HepG2 (cell line): ENCODE data around the gene RANBP17. TPM values are rescaled to one million over a fixed set of nuclear protein-coding genes. Genes with fewer than 3 reads are reported as not detected.

Experiments used
- ATAC-seq: fragments of 200-7000 bp; cut with Tn5 transposase; 3 replicates; pipeline ENCODE4 v1.9.1; 2020; ENCODE audit warnings: mild to moderate bottlenecking, moderate library complexity
- BruUV-seq: library from RNA; stranded (reverse); fragments of 400-500 nt; replicated peaks from 2 replicates; lab custom pipeline; 2021; lab: Mats Ljungman, UMichigan
- CTCF ChIA-PET: fragments of 300-600 bp; formaldehyde crosslinking; extraction: SDS; loops from one replicate; lab custom pipeline; 2021; ENCODE audit warnings: low total read pairs, inconsistent platforms, low intra/inter-chr PET ratio; lab: Yijun Ruan, JAX
- POLR2A ChIA-PET: fragments of 350-600 bp; sonication (Branson Sonifier 250); formaldehyde crosslinking; loops from one replicate; lab custom pipeline; 2020; ENCODE audit warnings: antibody characterized with exemption, inconsistent platforms; lab: Yijun Ruan, JAX
- DNase-seq: peaks from one replicate; pipeline ENCODE4 v3.0.0-alpha.2; 2015; ENCODE audit warnings: low spot score
- FAIRE-seq: peaks from 3 replicates; lab custom pipeline; 2011; peaks lifted over from hg19 to GRCh38; lab: Jason Lieb, UNC
- H2AFZ ChIP-seq: one replicate; pipeline ENCODE4 v1.6.1; 2011; ENCODE audit warnings: low read length, inconsistent platforms
- H3K27ac ChIP-seq: fragments of 300-600 bp; 3 replicates; pipeline ENCODE4 v1.8.0; 2011; ENCODE audit warnings: mixed run types, mild to moderate bottlenecking, mixed read lengths, low read length, inconsistent platforms; ENCODE audit not compliant: insufficient read depth; ENCODE audit errors: extremely low read length
- H3K27me3 ChIP-seq, 2 experiments: fragments of 200-600 bp in 1 of 2; 2 replicates in 1 of 2; 3 replicates in 1 of 2; pipeline versions ENCODE4 v1.6.0 to v1.8.0; 2011; ENCODE audit warnings: low read length in 2 of 2, mild to moderate bottlenecking in 2 of 2, moderate library complexity in 2 of 2, inconsistent platforms in 1 of 2; ENCODE audit not compliant: insufficient read depth in 2 of 2, control insufficient read depth in 1 of 2
- H3K36me3 ChIP-seq, 2 experiments: fragments of 200-600 bp in 1 of 2; replicated peaks in 1 of 2; 2 replicates in 1 of 2; 3 replicates in 1 of 2; pipeline versions ENCODE4 v1.5.1 to v1.8.0; 2011; ENCODE audit warnings: low read length in 2 of 2, inconsistent platforms in 1 of 2; ENCODE audit not compliant: insufficient read depth in 2 of 2, control insufficient read depth in 1 of 2
- H3K4me1 ChIP-seq: 2 replicates; pipeline ENCODE4 v1.5.1; 2012; ENCODE audit warnings: low read length, inconsistent platforms; ENCODE audit not compliant: insufficient read depth
- H3K4me2 ChIP-seq: 2 replicates; pipeline ENCODE4 v1.6.0; 2011; ENCODE audit warnings: low read depth, low read length, inconsistent platforms
- H3K4me3 ChIP-seq, 3 experiments: fragments of 200-600 bp in 1 of 3; sonication (generic), shearing (Covaris generic) in 1 of 3; replicated peaks in 1 of 3; 2 replicates each; pipeline ENCODE4 v1.5.1; 2011 to 2016; ENCODE audit warnings: low read length in 3 of 3, inconsistent platforms in 2 of 3, low read depth in 2 of 3, mild to moderate bottlenecking in 2 of 3, control low read depth in 1 of 3, mixed read lengths in 1 of 3; ENCODE audit not compliant: insufficient read depth in 1 of 3
- H3K79me2 ChIP-seq: one replicate; pipeline ENCODE4 v1.6.1; 2011; ENCODE audit warnings: low read length, inconsistent platforms; ENCODE audit not compliant: insufficient read depth
- H3K9ac ChIP-seq: 2 replicates; pipeline ENCODE4 v1.6.0; 2011; ENCODE audit warnings: mild to moderate bottlenecking, low read depth, low read length, inconsistent platforms; ENCODE audit not compliant: insufficient read depth
- H3K9me3 ChIP-seq: 2 replicates; pipeline ENCODE4 v1.5.1; 2012; ENCODE audit warnings: mild to moderate bottlenecking, low read length
- H4K20me1 ChIP-seq: 2 replicates; pipeline ENCODE4 v1.6.0; 2011; ENCODE audit warnings: inconsistent platforms, mild to moderate bottlenecking, low read length, moderate library complexity; ENCODE audit not compliant: insufficient read depth
- AHR ChIP-seq: IDR thresholded peaks from 2 replicates; pipeline ENCODE4 v1.6.1; 2018; ENCODE audit warnings: missing genetic modification reagents, missing compliant biosample characterization
- CHD2 ChIP-seq: IDR thresholded peaks from 2 replicates; pipeline ENCODE4 v1.6.1; 2011; ENCODE audit warnings: low read depth, low read length, improper control_type of control experiment
- FOXP1 ChIP-seq, 2 experiments: fragments of 450-650 bp in 1 of 2; IDR thresholded peaks; 2 replicates each; pipeline ENCODE4 v1.6.1; 2017 to 2018; ENCODE audit warnings: antibody characterized with exemption in 1 of 2
- MTF1 ChIP-seq: sonication (generic); formaldehyde crosslinking; IDR thresholded peaks from 2 replicates; pipeline ENCODE4 v1.5.0; 2020; ENCODE audit warnings: missing genetic modification reagents
- SAFB2 ChIP-seq: sonication (generic); formaldehyde crosslinking; IDR thresholded peaks from 2 replicates; pipeline ENCODE4 v1.5.1; 2020; ENCODE audit warnings: missing genetic modification reagents, low read depth, mild to moderate bottlenecking, borderline replicate concordance
- SP1 ChIP-seq, 2 experiments: fragments of 450-650 bp in 1 of 2; sonication (generic) in 1 of 2; formaldehyde crosslinking in 1 of 2; IDR thresholded peaks; 2 replicates each; pipeline versions ENCODE4 v1.4.0 to v1.6.1; 2016 to 2020; ENCODE audit warnings: missing genetic modification reagents in 1 of 2
- THYN1 ChIP-seq: sonication (generic); formaldehyde crosslinking; IDR thresholded peaks from 2 replicates; pipeline ENCODE4 v1.8.1; 2023; ENCODE audit warnings: low read depth, mild to moderate bottlenecking, moderate library complexity, missing genetic modification reagents, borderline replicate concordance
- ZFAT ChIP-seq: sonication (generic); formaldehyde crosslinking; conservative IDR thresholded peaks from 2 replicates; pipeline ENCODE4 v1.8.1; 2023; ENCODE audit warnings: missing genetic modification reagents, inconsistent platforms
- ZNF234 ChIP-seq: sonication (generic); formaldehyde crosslinking; conservative IDR thresholded peaks from 2 replicates; pipeline ENCODE4 v1.5.1; 2020; ENCODE audit warnings: mild to moderate bottlenecking, missing genetic modification reagents
- ZNF430 ChIP-seq: sonication (generic); formaldehyde crosslinking; IDR thresholded peaks from 2 replicates; pipeline ENCODE4 v1.9.0; 2021; ENCODE audit warnings: mild to moderate bottlenecking, missing genetic modification reagents
- ZNF570 ChIP-seq: sonication (generic); formaldehyde crosslinking; IDR thresholded peaks from 2 replicates; pipeline ENCODE4 v1.4.0; 2020; ENCODE audit warnings: mild to moderate bottlenecking, missing genetic modification reagents, borderline replicate concordance
- ZNF644 ChIP-seq: IDR thresholded peaks from 2 replicates; pipeline ENCODE4 v1.6.1; 2016; ENCODE audit warnings: low read depth
- ZNF674 ChIP-seq: sonication (generic); formaldehyde crosslinking; IDR thresholded peaks from 2 replicates; pipeline ENCODE4 v1.5.0; 2020; ENCODE audit warnings: low read depth, mild to moderate bottlenecking, missing genetic modification reagents
- ZNF720 ChIP-seq: sonication (generic); formaldehyde crosslinking; IDR thresholded peaks from 2 replicates; pipeline ENCODE4 v1.4.0; 2020; ENCODE audit warnings: missing genetic modification reagents
- ZNF747 ChIP-seq: sonication (generic); formaldehyde crosslinking; IDR thresholded peaks from 2 replicates; pipeline ENCODE4 v1.8.1; 2023; ENCODE audit warnings: missing genetic modification reagents, mild to moderate bottlenecking, borderline replicate concordance
- ZNF777 ChIP-seq: sonication (generic); formaldehyde crosslinking; IDR thresholded peaks from 2 replicates; pipeline ENCODE4 v1.4.0; 2020; ENCODE audit warnings: missing genetic modification reagents
- ZNF780A ChIP-seq: sonication (generic); formaldehyde crosslinking; IDR thresholded peaks from 2 replicates; pipeline ENCODE4 v1.8.0; 2022; ENCODE audit warnings: mild to moderate bottlenecking, missing genetic modification reagents, moderate library complexity
- ZNF879 ChIP-seq: sonication (generic); formaldehyde crosslinking; IDR thresholded peaks from 2 replicates; pipeline ENCODE4 v1.8.1; 2023; ENCODE audit warnings: missing genetic modification reagents
- ZSCAN22 ChIP-seq: sonication (generic); formaldehyde crosslinking; IDR thresholded peaks from 2 replicates; pipeline ENCODE4 v1.4.0; 2020; ENCODE audit warnings: mild to moderate bottlenecking, missing genetic modification reagents
- WGBS: methylation state at CpG from one replicate; pipeline ENCODE4 v1.1.6; 2017; ENCODE audit warnings: low lambda C conversion rate; 5-methylcytosine and 5-hydroxymethylcytosine counted together
- in situ Hi-C: cut with HindIII; loops from 2 replicates; pipeline ENCODE4 v1.10.0; 2017; ENCODE audit warnings: low pct_unique_long_range_greater_than_20kb; ENCODE audit not compliant: extremely low pct_ligation_motif_present
- intact Hi-C: fragments of 100-400 bp; cut with micrococcal nuclease; formaldehyde crosslinking; loops from one replicate; pipeline ENCODE4 v1.10.0; 2022; ENCODE audit not compliant: unreplicated experiment
- polyA plus RNA-seq, 8 experiments: library from polyadenylated mRNA; depleted of rRNA in 3 of 8; stranded (reverse) in 7 of 8; unstranded in 1 of 8; fragments of >200 nt; fragmentation: Illumina TruSeq in 4 of 8; extraction: Trizol in 4 of 8; gene quantifications; 2 replicates each; pipeline versions ENCODE4 v1.2.1 to v1.2.3, GENCODE V29; 2011 to 2016; ENCODE audit warnings: low read depth in 4 of 8, missing spikeins in 1 of 8, mixed read lengths in 1 of 8; ENCODE audit not compliant: insufficient read depth in 1 of 8
- total RNA-seq, 5 experiments: library from RNA; depleted of rRNA; stranded (reverse); fragments of >200 nt; fragmentation: Illumina TruSeq; extraction: Trizol; gene quantifications; 2 replicates each; pipeline ENCODE4 v1.2.3, GENCODE V29; 2016; ENCODE audit warnings: low read depth in 1 of 5
- TF ChIP-seq, protein P1 (sequence below): sonication (generic); formaldehyde crosslinking; IDR thresholded peaks from 2 replicates; pipeline ENCODE4 v1.4.0; 2020; ENCODE audit warnings: missing genetic modification reagents, mild to moderate bottlenecking, borderline replicate concordance

Gene RANBP17
- total and polyA plus RNA-seq, 2 of the 13 experiments (the other 11 are each of a cell fraction or from before 2014, with no cell fraction given) = not detected

DNA sequence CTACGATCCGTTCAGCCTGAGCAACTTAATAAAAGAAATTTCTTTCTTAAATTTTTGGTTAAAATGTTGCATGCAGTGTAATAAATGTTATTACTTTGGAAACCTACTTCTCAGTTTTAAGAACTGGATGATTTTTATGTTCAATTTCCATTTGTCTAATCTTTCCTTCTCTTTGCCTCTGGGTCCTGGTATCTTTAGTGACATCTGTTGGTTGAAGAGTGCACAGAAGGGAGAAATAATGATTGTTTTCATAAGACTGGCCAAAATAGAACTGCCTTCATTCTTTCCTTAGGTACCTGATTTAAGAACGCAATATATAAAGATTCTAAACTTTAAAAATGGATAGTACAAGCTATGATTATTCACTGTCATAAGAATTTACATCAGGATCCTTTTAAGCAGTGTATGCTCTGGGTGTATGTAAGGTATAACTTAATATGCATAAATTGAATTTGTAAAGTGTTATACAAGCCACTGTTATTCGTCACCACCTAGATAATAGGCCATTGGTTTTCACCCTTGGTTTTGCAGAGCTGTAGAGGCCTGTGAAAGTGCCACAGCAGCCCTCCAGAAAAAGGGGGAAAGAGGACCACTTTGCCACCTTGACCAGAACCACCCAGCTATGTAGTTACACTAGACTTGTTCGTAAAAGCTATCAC is 364.4 kb downstream of the RANBP17 start:
- no peaks in the 10 kb centered on the region for H3K9me3 ChIP-seq
- H3K27ac ChIP-seq = no peak overlapping the region
- no peaks in the 10 kb centered on the region for H3K4me1 ChIP-seq
- no peak for TF ChIP-seq SAFB2 (CRISPR knock-in tag)
- no peak for TF ChIP-seq ZNF644 (CRISPR knock-in tag)
- no peak for TF ChIP-seq ZNF780A (CRISPR knock-in tag)
- no peak for TF ChIP-seq ZSCAN22 (CRISPR knock-in tag)
- no peak for TF ChIP-seq ZNF777 (CRISPR knock-in tag)
- no peak for TF ChIP-seq ZFAT (CRISPR knock-in tag)
- TF ChIP-seq ZNF430 (CRISPR knock-in tag) = no peak
- TF ChIP-seq, protein P1, sequence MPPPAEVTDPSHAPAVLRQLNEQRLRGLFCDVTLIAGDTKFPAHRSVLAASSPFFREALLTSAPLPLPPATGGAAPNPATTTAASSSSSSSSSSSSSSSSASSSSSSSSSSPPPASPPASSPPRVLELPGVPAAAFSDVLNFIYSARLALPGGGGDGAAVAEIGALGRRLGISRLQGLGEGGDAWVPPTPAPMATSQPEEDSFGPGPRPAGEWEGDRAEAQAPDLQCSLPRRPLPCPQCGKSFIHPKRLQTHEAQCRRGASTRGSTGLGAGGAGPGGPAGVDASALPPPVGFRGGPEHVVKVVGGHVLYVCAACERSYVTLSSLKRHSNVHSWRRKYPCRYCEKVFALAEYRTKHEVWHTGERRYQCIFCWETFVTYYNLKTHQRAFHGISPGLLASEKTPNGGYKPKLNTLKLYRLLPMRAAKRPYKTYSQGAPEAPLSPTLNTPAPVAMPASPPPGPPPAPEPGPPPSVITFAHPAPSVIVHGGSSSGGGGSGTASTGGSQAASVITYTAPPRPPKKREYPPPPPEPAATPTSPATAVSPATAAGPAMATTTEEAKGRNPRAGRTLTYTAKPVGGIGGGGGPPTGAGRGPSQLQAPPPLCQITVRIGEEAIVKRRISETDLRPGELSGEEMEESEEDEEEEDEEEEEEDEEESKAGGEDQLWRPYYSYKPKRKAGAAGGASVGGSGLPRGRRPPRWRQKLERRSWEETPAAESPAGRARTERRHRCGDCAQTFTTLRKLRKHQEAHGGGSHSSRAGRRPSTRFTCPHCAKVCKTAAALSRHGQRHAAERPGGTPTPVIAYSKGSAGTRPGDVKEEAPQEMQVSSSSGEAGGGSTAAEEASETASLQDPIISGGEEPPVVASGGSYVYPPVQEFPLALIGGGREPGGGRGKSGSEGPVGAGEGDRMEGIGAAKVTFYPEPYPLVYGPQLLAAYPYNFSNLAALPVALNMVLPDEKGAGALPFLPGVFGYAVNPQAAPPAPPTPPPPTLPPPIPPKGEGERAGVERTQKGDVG = no peak
- no peak for TF ChIP-seq ZNF879 (CRISPR knock-in tag)
- no peak for TF ChIP-seq ZNF570 (CRISPR knock-in tag)
- TF ChIP-seq CHD2 = no peak
- no peak for TF ChIP-seq ZNF234
- TF ChIP-seq ZNF674 = no peak
- no peak for TF ChIP-seq MTF1
- TF ChIP-seq ZNF747 = no peak
- no peak for TF ChIP-seq AHR (CRISPR knock-in tag)
- no peak for TF ChIP-seq THYN1 (CRISPR knock-in tag)
- TF ChIP-seq ZNF720 (CRISPR knock-in tag) = no peak
- TF ChIP-seq SP1 (IDR thresholded peaks at IDR 0.05) = no peak
- TF ChIP-seq SP1 (CRISPR knock-in tag; IDR thresholded peaks at IDR 0.05) = no peak
- TF ChIP-seq FOXP1 (IDR thresholded peaks at IDR 0.05) = no peak
- no peak for TF ChIP-seq FOXP1 (CRISPR knock-in tag; IDR thresholded peaks at IDR 0.05)
- no peak overlapping the region for H3K4me2 ChIP-seq
- H3K9ac ChIP-seq = no peak overlapping the region
- POLR2A ChIA-PET = no interaction called here
- no peak for DNase-seq
- H3K79me2 ChIP-seq = no peaks in the 10 kb centered on the region
- intact Hi-C loops (no loop called here), in situ Hi-C loops (no loop called here)
- no peak overlapping the region for H2AFZ ChIP-seq
- H3K27me3 ChIP-seq = no peaks in the 10 kb centered on the region
- CTCF ChIA-PET = no interaction called here
- no peak for ATAC-seq
- H3K4me3 ChIP-seq = no peak overlapping the region
- 2% methylated on average over 5 of the region's 5 CpGs for WGBS
- H4K20me1 ChIP-seq = no peaks in the 10 kb centered on the region
- H3K36me3 ChIP-seq = no peaks in the 10 kb centered on the region
- no peak for FAIRE-seq
- BruUV-seq = no TSS peak
